ENCODE results near the gene TSPAN17. TPM values are rescaled to one million over a fixed set of nuclear protein-coding genes. Genes with fewer than 3 reads are reported as not detected.
"Not testable (repeated sequence)": the region's sequence is repeated elsewhere in the genome, so short reads cannot be mapped to it uniquely, and the experiment has no call there.

The TSPAN17 gene
- total RNA-seq, 6 experiments from 2014 or later = 10.9 to 20.8 (median 13.6) TPM

DNA sequence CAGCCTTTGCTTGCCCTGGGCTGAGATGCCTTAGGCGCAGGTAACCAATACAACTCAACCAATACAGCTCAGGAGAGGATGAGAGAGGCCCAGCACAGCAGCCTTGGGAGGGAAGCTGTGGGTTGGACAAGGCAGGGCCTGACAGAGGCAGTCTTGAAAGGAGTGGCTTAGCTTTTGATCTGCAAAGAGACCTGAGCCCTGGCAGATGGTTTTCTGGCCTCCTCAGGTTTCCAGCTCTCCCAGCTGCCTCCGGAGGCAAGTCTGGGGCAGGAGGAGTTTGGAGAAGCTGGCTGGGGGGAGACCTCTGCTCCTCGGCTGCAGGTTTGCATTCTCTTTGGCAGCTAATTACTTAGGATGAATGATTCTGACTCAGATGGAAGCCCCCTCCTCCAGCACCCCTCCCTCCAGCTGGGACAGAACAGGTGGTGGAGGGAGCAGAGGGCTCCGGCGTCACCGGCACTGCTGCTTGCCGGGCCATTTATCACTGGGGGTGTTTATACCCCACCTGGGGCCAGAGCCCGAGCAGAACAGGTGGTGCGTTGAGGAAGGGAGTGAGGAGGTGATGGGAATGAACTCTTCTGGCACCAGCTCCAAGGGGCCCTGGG lies 50.8 kb downstream of the TSPAN17 start:
- TF ChIP-seq, protein P1, sequence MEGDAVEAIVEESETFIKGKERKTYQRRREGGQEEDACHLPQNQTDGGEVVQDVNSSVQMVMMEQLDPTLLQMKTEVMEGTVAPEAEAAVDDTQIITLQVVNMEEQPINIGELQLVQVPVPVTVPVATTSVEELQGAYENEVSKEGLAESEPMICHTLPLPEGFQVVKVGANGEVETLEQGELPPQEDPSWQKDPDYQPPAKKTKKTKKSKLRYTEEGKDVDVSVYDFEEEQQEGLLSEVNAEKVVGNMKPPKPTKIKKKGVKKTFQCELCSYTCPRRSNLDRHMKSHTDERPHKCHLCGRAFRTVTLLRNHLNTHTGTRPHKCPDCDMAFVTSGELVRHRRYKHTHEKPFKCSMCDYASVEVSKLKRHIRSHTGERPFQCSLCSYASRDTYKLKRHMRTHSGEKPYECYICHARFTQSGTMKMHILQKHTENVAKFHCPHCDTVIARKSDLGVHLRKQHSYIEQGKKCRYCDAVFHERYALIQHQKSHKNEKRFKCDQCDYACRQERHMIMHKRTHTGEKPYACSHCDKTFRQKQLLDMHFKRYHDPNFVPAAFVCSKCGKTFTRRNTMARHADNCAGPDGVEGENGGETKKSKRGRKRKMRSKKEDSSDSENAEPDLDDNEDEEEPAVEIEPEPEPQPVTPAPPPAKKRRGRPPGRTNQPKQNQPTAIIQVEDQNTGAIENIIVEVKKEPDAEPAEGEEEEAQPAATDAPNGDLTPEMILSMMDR (IDR thresholded peaks at IDR 0.05) = no peak
- ATAC-seq (no peak), DNase-seq (no peak)
- H3K9me3 ChIP-seq = no peaks in the 10 kb centered on the region
- no peaks in the 10 kb centered on the region for H3K27me3 ChIP-seq
- H3K27ac ChIP-seq = no peak overlapping the region
- intact Hi-C loops (cut with DNase I) = no loop called here
- no peak overlapping the region for H3K4me3 ChIP-seq
- WGBS (ENCODE audit: insufficient coverage, low coverage, low lambda C conversion rate, missing lambda C conversion rate) = 26% methylated on average over 4 of the region's 9 CpGs
- no peaks in the 10 kb centered on the region for H3K36me3 ChIP-seq
- no peaks in the 10 kb centered on the region for H3K4me1 ChIP-seq

DNA sequence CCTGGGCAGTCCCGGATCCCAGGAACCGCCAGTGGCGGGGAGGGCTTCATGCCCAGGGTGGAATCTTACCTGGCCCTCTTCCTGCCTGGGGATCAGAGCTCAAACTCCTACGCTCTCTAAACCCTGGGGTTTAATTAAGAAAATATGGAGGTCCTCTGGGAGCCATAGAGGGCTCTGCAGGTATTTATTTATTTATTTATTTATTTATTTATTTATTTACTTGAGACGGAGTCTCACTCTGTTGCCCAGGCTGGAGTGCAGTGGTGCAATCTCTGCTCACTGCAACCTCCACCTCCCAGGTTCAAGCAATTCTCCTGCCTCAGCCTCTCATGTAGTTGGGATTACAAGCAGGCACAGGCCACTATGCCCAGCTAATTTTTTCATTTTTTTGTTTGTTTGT lies 52.2 kb downstream of the TSPAN17 start:
- WGBS (ENCODE audit: insufficient coverage, low coverage, low lambda C conversion rate, missing lambda C conversion rate) = 80% methylated on average over 1 of the region's 5 CpGs
- H3K27ac ChIP-seq; DNase-seq; ATAC-seq; H3K4me3 ChIP-seq; H3K4me1 ChIP-seq; H3K36me3 ChIP-seq; intact Hi-C loops (cut with DNase I); H3K27me3 ChIP-seq; H3K9me3 ChIP-seq: not testable (repeated sequence)

DNA sequence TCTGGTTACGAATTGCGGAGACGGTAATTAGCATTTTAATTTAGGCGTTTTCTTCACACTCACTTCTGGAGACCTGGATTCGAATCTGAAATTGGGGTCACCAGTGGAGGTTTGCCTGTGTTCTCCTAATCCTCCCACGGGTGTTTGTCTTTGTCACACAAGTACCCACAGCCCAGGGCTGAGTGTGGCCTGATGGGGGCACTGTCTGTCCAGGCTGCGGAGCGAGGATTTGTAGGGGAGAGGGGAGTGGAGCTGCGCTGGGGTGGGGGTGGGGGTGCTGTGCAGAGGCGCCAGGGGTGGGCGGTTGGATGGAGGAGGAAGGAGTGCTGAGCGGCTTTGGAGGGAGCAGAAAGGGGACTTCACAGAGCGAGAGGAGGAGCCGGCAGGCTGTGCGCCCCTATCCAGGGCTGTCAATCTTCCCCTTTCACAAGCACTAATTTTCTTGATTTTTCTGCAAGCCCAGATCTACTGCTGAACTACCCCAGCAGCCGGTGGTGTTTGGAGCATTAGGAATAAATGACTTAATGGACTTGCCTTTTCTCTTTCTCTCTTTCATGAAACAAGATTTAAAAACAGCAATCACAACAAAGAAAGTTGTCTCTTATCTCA lies 53.1 kb downstream of the TSPAN17 start:
- Histone ChIP-seq H3K9me3 (no peaks in the 10 kb centered on the region), H3K4me3 (no peak overlapping the region), H3K27ac (no peak overlapping the region), H3K4me1 (no peaks in the 10 kb centered on the region), H3K27me3 (no peaks in the 10 kb centered on the region), H3K36me3 (no peaks in the 10 kb centered on the region)
- 20% methylated on average over 13 of the region's 16 CpGs for WGBS (ENCODE audit: insufficient coverage, low coverage, low lambda C conversion rate, missing lambda C conversion rate)
- intact Hi-C loops (cut with DNase I) = no loop called here
- no peak for TF ChIP-seq POLR2A (IDR thresholded peaks at IDR 0.05)
- TF ChIP-seq, protein P1 (IDR thresholded peaks at IDR 0.05) = peak in 1 of 4 donors; percentile 14
- ATAC-seq = no peak
- DNase-seq = no peak

DNA sequence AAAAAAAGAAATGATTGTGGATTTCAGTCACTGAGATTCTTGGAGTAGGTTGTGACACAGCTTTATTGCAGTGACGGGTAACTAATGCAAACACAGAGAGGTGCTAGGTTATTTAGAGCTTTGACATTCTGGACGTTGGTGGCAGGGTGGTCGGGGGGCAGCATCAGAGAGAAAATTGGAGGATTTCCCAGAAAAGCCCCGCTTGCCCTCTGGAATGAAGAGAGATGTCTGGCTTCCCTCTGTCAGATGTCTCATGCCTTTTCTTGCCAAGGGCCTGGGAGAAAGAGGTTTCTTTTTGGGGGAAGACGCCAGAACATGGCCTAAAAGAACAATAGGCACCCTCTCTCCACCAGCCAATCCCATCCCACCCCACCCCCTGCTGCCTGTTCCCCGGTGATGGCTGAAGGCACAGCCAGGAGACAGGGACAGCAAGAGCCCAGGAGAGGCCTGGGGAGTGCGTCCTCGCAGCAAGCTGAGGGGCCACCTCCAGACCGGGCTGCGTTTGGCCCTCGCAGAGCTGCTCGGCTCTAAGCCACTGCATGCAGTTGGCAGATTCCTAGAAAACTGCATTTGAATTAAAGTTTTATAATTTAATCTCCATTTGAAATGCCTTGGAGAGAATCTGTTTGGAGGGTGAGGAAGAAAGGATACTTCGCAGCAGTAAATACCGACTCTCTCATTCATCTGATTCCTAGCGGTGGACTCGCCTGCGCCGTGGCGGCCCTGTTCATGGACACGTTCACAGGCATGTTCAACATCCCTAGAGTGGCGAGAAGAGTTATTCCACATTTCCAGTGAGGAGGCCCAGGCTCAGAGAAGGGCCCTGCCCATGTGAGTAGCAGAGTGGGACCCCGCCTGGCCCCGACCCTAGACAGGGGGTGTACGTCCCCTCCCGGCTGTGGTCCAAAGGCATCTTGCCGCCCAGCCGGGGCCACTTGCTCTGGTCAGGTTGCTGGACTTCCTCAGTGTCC lies 55.7 kb downstream of the TSPAN17 start:
- intact Hi-C loops (cut with DNase I) = no loop called here
- no peak for ATAC-seq
- no peaks in the 10 kb centered on the region for H3K9me3 ChIP-seq
- WGBS (ENCODE audit: insufficient coverage, low coverage, low lambda C conversion rate, missing lambda C conversion rate) = 64% methylated on average over 16 of the region's 27 CpGs
- H3K4me1 ChIP-seq = no peaks in the 10 kb centered on the region
- no peak overlapping the region for H3K27ac ChIP-seq
- no peaks in the 10 kb centered on the region for H3K36me3 ChIP-seq
- no peak overlapping the region for H3K4me3 ChIP-seq
- no peak for DNase-seq
- no peaks in the 10 kb centered on the region for H3K27me3 ChIP-seq
- no peak for TF ChIP-seq POLR2A (IDR thresholded peaks at IDR 0.05)
- TF ChIP-seq, protein P1 (IDR thresholded peaks at IDR 0.05) = no peak

DNA sequence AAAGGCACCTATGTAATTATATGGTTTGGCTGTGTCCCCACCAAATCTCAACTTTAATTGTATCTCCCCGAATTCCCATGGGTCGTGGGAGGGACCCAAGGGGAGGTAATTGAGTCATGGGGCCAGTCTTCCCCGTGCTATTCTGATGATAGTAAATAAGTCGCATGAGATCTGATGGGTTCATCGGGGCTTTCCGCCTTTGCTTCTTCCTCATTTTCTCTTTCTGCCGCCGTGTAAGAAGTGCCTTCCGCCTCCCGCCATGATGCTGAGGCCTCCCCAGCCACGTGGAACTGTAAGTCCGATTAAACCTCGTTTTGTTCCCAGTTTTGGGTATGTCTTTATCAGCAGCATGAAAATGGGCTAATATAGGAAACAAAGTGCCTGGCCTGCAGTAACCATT lies 56.6 kb downstream of the TSPAN17 start:
- no peak overlapping the region for H3K4me3 ChIP-seq
- no peak overlapping the region for H3K27ac ChIP-seq
- no peaks in the 10 kb centered on the region for H3K4me1 ChIP-seq
- no peaks in the 10 kb centered on the region for H3K9me3 ChIP-seq
- H3K36me3 ChIP-seq = no peaks in the 10 kb centered on the region
- 56% methylated on average over 6 of the region's 13 CpGs for whole genome bisulfite sequencing (ENCODE audit: insufficient coverage, low coverage, low lambda C conversion rate, missing lambda C conversion rate)
- TF ChIP-seq POLR2A (IDR thresholded peaks at IDR 0.05) = no peak
- TF ChIP-seq, protein P1 (IDR thresholded peaks at IDR 0.05) = no peak
- intact Hi-C loops (cut with DNase I) = no loop called here
- ATAC-seq (no peak), DNase-seq (no peak)
- H3K27me3 ChIP-seq = no peaks in the 10 kb centered on the region

All from right lobe of liver (tissue), 6 donors.